ENCODE data around the gene PRTFDC1.
"Not testable (repeated sequence)": the region's sequence is repeated elsewhere in the genome, so short reads cannot be mapped to it uniquely, and the experiment has no call there.

Gene PRTFDC1

GRCh38 chr10:24840784-24841183 is 111.6 kb downstream of the PRTFDC1 start:
- DNase-seq: no peak

- not testable (repeated sequence) for DNase-seq
Measured at GRCh38 chr10:24837781-24838180, 114.6 kb downstream of the PRTFDC1 start.

- DNase-seq: no peak
Measured at GRCh38 chr10:24834869-24835268, 117.5 kb downstream of the PRTFDC1 start.

- peak; percentile 50 for DNase-seq
Measured at GRCh38 chr10:24826009-24826408, 126.4 kb downstream of the PRTFDC1 start.

- DNase-seq: peak; percentile 29
Measured at GRCh38 chr10:24825551-24825950, 126.9 kb downstream of the PRTFDC1 start.

- DNase-seq: no peak
Measured at GRCh38 chr10:24824536-24824935, 127.9 kb downstream of the PRTFDC1 start.

GRCh38 chr10:24824124-24824523 is 128.3 kb downstream of the PRTFDC1 start:
- DNase-seq: peak; percentile 41

- peak; percentile 46 for DNase-seq
Measured at GRCh38 chr10:24822590-24822989, 129.8 kb downstream of the PRTFDC1 start.

GRCh38 chr10:24821986-24822385 is 130.4 kb downstream of the PRTFDC1 start:
- peak; percentile 20 for DNase-seq

- no peak for DNase-seq
Measured at GRCh38 chr10:24816868-24817396, 135.5 kb downstream of the PRTFDC1 start.

GRCh38 chr10:24814568-24815313 is 137.7 kb downstream of the PRTFDC1 start:
- peak; percentile 13 for DNase-seq

- DNase-seq: no peak
Measured at GRCh38 chr10:24813856-24814255, 138.6 kb downstream of the PRTFDC1 start.

GRCh38 chr10:24806262-24806661 is 146.1 kb downstream of the PRTFDC1 start:
- no peak for DNase-seq

GRCh38 chr10:24804956-24805355 is 147.4 kb downstream of the PRTFDC1 start:
- no peak for DNase-seq

- DNase-seq: no peak
Measured at GRCh38 chr10:24804392-24804791, 148.0 kb downstream of the PRTFDC1 start.

GRCh38 chr10:24802378-24802777 is 150.0 kb downstream of the PRTFDC1 start:
- no peak for DNase-seq

- DNase-seq: no peak
Measured at GRCh38 chr10:24800861-24801260, 151.5 kb downstream of the PRTFDC1 start.
